GM12878 (cell line): ENCODE measurements around the gene TSHZ3.

Experiments
- CEBPB ChIP-seq, 2 experiments: fragments of 150-350 bp in 1 of 2; IDR thresholded peaks; 2 replicates each; pipeline ENCODE4 v1.6.1; 2012 to 2014; ENCODE audit warnings: low read depth in 2 of 2, low read length in 2 of 2, borderline replicate concordance in 1 of 2, inconsistent platforms in 1 of 2
- CTCF ChIP-seq, 3 experiments: IDR thresholded peaks in 2 of 3; conservative IDR thresholded peaks in 1 of 3; 2 replicates each; pipeline ENCODE4 v1.5.1; 2011; ENCODE audit warnings: low read depth in 3 of 3, low read length in 3 of 3, mild to moderate bottlenecking in 3 of 3, control low read depth in 2 of 3, moderate library complexity in 2 of 3, inconsistent platforms in 1 of 3, mixed read lengths in 1 of 3; ENCODE audit not compliant: control insufficient read depth in 2 of 3, insufficient read depth in 1 of 3; ENCODE audit errors: extremely low read depth in 1 of 3
- ELK1 ChIP-seq: IDR thresholded peaks from 2 replicates; pipeline ENCODE4 v1.6.1; 2012; ENCODE audit warnings: low read depth, low read length, improper control_type of control experiment
- EZH2 ChIP-seq: IDR thresholded peaks from 2 replicates; pipeline ENCODE4 v1.6.1; 2012; ENCODE audit warnings: low read depth, mild to moderate bottlenecking, control low read depth, inconsistent platforms, low read length, borderline replicate concordance; ENCODE audit not compliant: control insufficient read depth
- FOS ChIP-seq: IDR thresholded peaks from 3 replicates; pipeline ENCODE4 v1.6.1; 2011; ENCODE audit warnings: borderline replicate concordance; ENCODE audit not compliant: insufficient read length; ENCODE audit errors: extremely low read depth
- HCFC1 ChIP-seq: fragments of 150-350 bp; IDR thresholded peaks from 2 replicates; pipeline ENCODE4 v1.6.1; 2014; ENCODE audit warnings: low read length
- JUND ChIP-seq: IDR thresholded peaks from 2 replicates; pipeline ENCODE4 v1.6.1; 2012; ENCODE audit warnings: low read depth, mild to moderate bottlenecking, low read length, improper control_type of control experiment, moderate library complexity
- MTA3 ChIP-seq: IDR thresholded peaks from 2 replicates; pipeline ENCODE4 v1.6.1; 2012; ENCODE audit warnings: low read length, inconsistent platforms, borderline replicate concordance
- POLR2A ChIP-seq: IDR thresholded peaks from 2 replicates; pipeline ENCODE4 v1.6.1; 2011; ENCODE audit warnings: low read depth, mild to moderate bottlenecking, low read length
- POLR2AphosphoS5 ChIP-seq: IDR thresholded peaks from 2 replicates; pipeline ENCODE4 v1.6.1; 2011; ENCODE audit warnings: mild to moderate bottlenecking, low read length, inconsistent platforms
- RFX5 ChIP-seq: IDR thresholded peaks from 2 replicates; pipeline ENCODE4 v1.6.1; 2011; ENCODE audit warnings: low read depth, low read length, improper control_type of control experiment
- ZNF207 ChIP-seq: fragments of 450-650 bp; IDR thresholded peaks from 2 replicates; pipeline ENCODE4 v1.6.1; 2014; ENCODE audit warnings: antibody characterized with exemption, mild to moderate bottlenecking, borderline replicate concordance
- TF ChIP-seq, protein P1 (sequence below): IDR thresholded peaks from 2 replicates; pipeline ENCODE4 v1.6.1; 2011; ENCODE audit warnings: low read depth, mild to moderate bottlenecking, low read length, moderate library complexity, borderline replicate concordance; ENCODE audit errors: extremely low read depth
- TF ChIP-seq, protein P2 (sequence below): fragments of 450-650 bp; IDR thresholded peaks from 2 replicates; pipeline ENCODE4 v1.6.1; 2016; ENCODE audit warnings: mild to moderate bottlenecking

- TF ChIP-seq CEBPB (IDR thresholded peaks at IDR 0.05; ENCODE audit: borderline replicate concordance in 1 of 2, low read depth in 2 of 2, low read length in 2 of 2): no peak
- TF ChIP-seq HCFC1: no peak
- TF ChIP-seq ELK1: no peak
- TF ChIP-seq RFX5: no peak
- TF ChIP-seq, protein P1, sequence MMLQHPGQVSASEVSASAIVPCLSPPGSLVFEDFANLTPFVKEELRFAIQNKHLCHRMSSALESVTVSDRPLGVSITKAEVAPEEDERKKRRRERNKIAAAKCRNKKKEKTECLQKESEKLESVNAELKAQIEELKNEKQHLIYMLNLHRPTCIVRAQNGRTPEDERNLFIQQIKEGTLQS: no peak
- TF ChIP-seq ZNF207: no peak
- no peak for TF ChIP-seq POLR2A
- TF ChIP-seq, protein P2, sequence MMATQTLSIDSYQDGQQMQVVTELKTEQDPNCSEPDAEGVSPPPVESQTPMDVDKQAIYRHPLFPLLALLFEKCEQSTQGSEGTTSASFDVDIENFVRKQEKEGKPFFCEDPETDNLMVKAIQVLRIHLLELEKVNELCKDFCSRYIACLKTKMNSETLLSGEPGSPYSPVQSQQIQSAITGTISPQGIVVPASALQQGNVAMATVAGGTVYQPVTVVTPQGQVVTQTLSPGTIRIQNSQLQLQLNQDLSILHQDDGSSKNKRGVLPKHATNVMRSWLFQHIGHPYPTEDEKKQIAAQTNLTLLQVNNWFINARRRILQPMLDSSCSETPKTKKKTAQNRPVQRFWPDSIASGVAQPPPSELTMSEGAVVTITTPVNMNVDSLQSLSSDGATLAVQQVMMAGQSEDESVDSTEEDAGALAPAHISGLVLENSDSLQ: no peak
- no peak for TF ChIP-seq EZH2
- TF ChIP-seq CTCF (IDR thresholded peaks at IDR 0.05 in 2 of 3, conservative IDR thresholded peaks at IDR 0.05 in 1 of 3; ENCODE audit: control insufficient read depth in 2 of 3, extremely low read depth in 1 of 3, insufficient read depth in 1 of 3, low read depth in 3 of 3, low read length in 3 of 3): no peak
- TF ChIP-seq FOS: no peak
- TF ChIP-seq POLR2AphosphoS5: no peak
- no peak for TF ChIP-seq MTA3
- no peak for TF ChIP-seq JUND
These were observed 47.8 kb downstream of the TSHZ3 start for GRCh38 chr19:31301306-31301980.
